HEK293 (cell line): ENCODE results near the gene SYNPO2.

Source experiments
- AEBP2 ChIP-seq: fragments of 450-650 bp; formaldehyde crosslinking; IDR thresholded peaks from 2 replicates; pipeline ENCODE4 v1.5.1; 2016; ENCODE audit warnings: missing biosample characterization, missing genetic modification characterization, borderline replicate concordance
- PRDM10 ChIP-seq: fragments of 450-650 bp; formaldehyde crosslinking; IDR thresholded peaks from 2 replicates; pipeline ENCODE4 v1.5.1; 2016; ENCODE audit warnings: missing biosample characterization, missing genetic modification characterization
- YY1 ChIP-seq: fragments of 450-650 bp; formaldehyde crosslinking; IDR thresholded peaks from 2 replicates; pipeline ENCODE4 v1.5.1; 2018; ENCODE audit warnings: missing biosample characterization, missing genetic modification characterization
- ZBTB20 ChIP-seq: fragments of 450-650 bp; formaldehyde crosslinking; IDR thresholded peaks from 2 replicates; pipeline ENCODE4 v1.5.1; 2016; ENCODE audit warnings: missing biosample characterization, missing genetic modification characterization
- ZBTB8A ChIP-seq: fragments of 450-650 bp; formaldehyde crosslinking; IDR thresholded peaks from 2 replicates; pipeline ENCODE4 v1.5.1; 2016; ENCODE audit warnings: missing biosample characterization, missing genetic modification characterization
- ZNF157 ChIP-seq: fragments of 450-650 bp; formaldehyde crosslinking; IDR thresholded peaks from 2 replicates; pipeline ENCODE4 v1.5.1; 2016; ENCODE audit warnings: missing biosample characterization, missing genetic modification characterization
- ZNF692 ChIP-seq: fragments of 450-650 bp; formaldehyde crosslinking; IDR thresholded peaks from 2 replicates; pipeline ENCODE4 v1.5.1; 2016; ENCODE audit warnings: missing biosample characterization, missing genetic modification characterization
- TF ChIP-seq, protein P1 (sequence below): fragments of 450-650 bp; formaldehyde crosslinking; IDR thresholded peaks from 2 replicates; pipeline ENCODE4 v1.5.1; 2016; ENCODE audit warnings: missing biosample characterization, missing genetic modification characterization
- TF ChIP-seq, protein P2 (sequence below): fragments of 450-650 bp; formaldehyde crosslinking; IDR thresholded peaks from 2 replicates; pipeline ENCODE4 v1.5.1; 2017; ENCODE audit warnings: missing biosample characterization, missing genetic modification characterization

DNA sequence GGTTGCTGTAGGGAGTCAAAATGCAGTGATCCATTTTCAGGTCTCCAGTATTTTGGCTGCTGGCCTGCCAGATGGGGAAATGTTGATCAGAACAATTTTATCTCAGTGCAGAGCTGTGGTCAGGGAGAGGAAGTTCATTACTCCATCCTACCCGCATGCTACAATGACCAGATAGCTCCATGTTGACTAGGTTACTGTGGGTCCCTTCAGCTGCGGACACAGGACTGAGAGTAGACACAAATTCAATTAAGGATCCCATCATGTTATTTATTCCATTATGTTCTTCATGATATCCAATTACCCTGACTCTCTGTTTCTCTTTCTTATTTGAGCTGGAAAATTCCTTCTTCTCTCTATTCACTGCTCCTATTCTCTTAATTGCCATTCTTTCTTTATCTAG, 16.3 kb downstream of the SYNPO2 start:
- TF ChIP-seq YY1 (tag by site-specific recombination) = no peak
- no peak for TF ChIP-seq ZBTB8A
- TF ChIP-seq, protein P1, sequence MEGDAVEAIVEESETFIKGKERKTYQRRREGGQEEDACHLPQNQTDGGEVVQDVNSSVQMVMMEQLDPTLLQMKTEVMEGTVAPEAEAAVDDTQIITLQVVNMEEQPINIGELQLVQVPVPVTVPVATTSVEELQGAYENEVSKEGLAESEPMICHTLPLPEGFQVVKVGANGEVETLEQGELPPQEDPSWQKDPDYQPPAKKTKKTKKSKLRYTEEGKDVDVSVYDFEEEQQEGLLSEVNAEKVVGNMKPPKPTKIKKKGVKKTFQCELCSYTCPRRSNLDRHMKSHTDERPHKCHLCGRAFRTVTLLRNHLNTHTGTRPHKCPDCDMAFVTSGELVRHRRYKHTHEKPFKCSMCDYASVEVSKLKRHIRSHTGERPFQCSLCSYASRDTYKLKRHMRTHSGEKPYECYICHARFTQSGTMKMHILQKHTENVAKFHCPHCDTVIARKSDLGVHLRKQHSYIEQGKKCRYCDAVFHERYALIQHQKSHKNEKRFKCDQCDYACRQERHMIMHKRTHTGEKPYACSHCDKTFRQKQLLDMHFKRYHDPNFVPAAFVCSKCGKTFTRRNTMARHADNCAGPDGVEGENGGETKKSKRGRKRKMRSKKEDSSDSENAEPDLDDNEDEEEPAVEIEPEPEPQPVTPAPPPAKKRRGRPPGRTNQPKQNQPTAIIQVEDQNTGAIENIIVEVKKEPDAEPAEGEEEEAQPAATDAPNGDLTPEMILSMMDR (tag by site-specific recombination) = no peak
- TF ChIP-seq AEBP2 (tag by site-specific recombination) = no peak
- no peak for TF ChIP-seq ZBTB20 (tag by site-specific recombination)
- TF ChIP-seq, protein P2, sequence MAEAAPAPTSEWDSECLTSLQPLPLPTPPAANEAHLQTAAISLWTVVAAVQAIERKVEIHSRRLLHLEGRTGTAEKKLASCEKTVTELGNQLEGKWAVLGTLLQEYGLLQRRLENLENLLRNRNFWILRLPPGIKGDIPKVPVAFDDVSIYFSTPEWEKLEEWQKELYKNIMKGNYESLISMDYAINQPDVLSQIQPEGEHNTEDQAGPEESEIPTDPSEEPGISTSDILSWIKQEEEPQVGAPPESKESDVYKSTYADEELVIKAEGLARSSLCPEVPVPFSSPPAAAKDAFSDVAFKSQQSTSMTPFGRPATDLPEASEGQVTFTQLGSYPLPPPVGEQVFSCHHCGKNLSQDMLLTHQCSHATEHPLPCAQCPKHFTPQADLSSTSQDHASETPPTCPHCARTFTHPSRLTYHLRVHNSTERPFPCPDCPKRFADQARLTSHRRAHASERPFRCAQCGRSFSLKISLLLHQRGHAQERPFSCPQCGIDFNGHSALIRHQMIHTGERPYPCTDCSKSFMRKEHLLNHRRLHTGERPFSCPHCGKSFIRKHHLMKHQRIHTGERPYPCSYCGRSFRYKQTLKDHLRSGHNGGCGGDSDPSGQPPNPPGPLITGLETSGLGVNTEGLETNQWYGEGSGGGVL (tag by site-specific recombination) = no peak
- TF ChIP-seq PRDM10 = no peak
- no peak for TF ChIP-seq ZNF692 (tag by site-specific recombination)
- TF ChIP-seq ZNF157 (tag by site-specific recombination) = no peak
